ENCODE results near the gene LIX1L. TPM values are rescaled to one million over a fixed set of nuclear protein-coding genes. Genes with fewer than 3 reads are reported as not detected.

The LIX1L gene
- polyA plus RNA-seq, 1 donor (not counting 4 experiments of a cell fraction or from before 2014, with no cell fraction given), result 20.0 TPM

DNA sequence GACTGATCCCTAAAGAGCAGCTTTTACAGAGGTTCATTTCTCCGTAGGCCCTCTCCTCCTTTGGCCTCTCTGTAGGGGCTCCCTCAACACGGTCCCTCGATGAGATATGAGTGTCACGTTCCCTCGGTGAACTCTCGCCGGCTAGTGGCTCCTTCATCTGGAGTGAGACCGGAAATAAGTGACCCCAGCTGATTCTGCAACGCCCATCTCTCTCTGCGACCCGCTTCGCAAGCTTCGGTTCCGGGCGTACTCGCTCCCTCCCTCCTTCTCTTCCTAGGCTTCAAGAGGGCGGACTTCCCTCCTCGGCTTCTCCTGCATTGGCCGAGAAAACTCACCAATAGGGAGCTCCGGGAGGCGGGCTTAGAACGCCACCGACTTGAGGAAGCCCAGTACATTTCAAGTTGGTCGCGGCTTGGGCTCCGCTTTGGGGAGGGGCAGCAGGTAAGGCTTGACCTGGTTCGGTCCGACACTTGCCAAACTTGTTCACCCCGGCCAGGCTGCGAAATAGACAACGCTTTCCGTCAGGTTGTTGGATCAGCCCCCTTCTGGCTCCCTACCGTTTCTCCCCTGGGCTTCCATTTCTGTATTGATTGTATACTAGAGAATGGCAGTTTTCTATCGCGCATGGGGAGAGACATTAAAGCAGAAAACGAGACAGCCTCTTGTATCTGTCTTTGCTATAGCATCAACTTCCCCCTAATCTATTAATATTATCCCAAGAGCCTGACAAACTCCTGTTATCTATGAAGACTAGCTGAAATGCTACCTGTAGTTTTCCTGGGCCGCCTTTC, 6.7 kb upstream of the LIX1L start, which contains the start of the genes ANKRD34A and POLR3GL:
ANKRD34A (minus strand) TSS at position 248 of the 791 bp plus-strand sequence. CDS start 2,816 bp downstream, outside the sequence.
POLR3GL (plus strand) TSS at position 363 of the 791 bp plus-strand sequence. CDS start 10,176 bp downstream, outside the sequence.
- peak within 1 kb of the TSS; percentile 79 for H3K9ac ChIP-seq (ENCODE audit: control insufficient read depth, extremely low read depth, insufficient read depth, low read length)
- H3K36me3 ChIP-seq (ENCODE audit: control insufficient read depth in 2 of 2, extremely low read depth in 1 of 2, insufficient read depth in 2 of 2, low read length in 2 of 2), result no peaks in the 10 kb centered on the region
- peaks cover 35% of the 10 kb centered on the region for H3K4me1 ChIP-seq (ENCODE audit: control insufficient read depth, extremely low read depth, insufficient read depth, low read length)
- no peaks in the 10 kb centered on the region for H3K9me1 ChIP-seq (ENCODE audit: control insufficient read depth, extremely low read depth, insufficient read depth, low read length)
- no peaks in the 10 kb centered on the region for H3K9me3 ChIP-seq (ENCODE audit: control insufficient read depth, low read depth, low read length)
- H2AFZ ChIP-seq (ENCODE audit: control insufficient read depth, low read length), result peak within 1 kb of the TSS; percentile 93
- H3K4me3 ChIP-seq (ENCODE audit: control insufficient read depth in 2 of 3, extremely low read depth in 1 of 3, insufficient read depth in 2 of 3, low read depth in 1 of 3, low read length in 3 of 3), result peak within 1 kb of the TSS; percentile 57 to 82 (median 77)
- H3K4me2 ChIP-seq (ENCODE audit: control insufficient read depth, extremely low read depth, insufficient read depth, low read depth, low read length), result peak within 1 kb of the TSS; percentile 92
- H4K20me1 ChIP-seq (ENCODE audit: control insufficient read depth, extremely low read depth, insufficient read depth, low read length), result no peaks in the 10 kb centered on the region
- peak; percentile 74 for FAIRE-seq
- peak within 1 kb of the TSS; percentile 66 for H3K27ac ChIP-seq (ENCODE audit: control insufficient read depth, insufficient read depth, low read length)
- peaks cover 2% of the 10 kb centered on the region for H3K27me3 ChIP-seq (ENCODE audit: control insufficient read depth, extremely low read depth, insufficient read depth, low read length)
- H3K79me2 ChIP-seq (ENCODE audit: control insufficient read depth, insufficient read depth, low read length), result no peaks in the 10 kb centered on the region
- dilution Hi-C loops (cut with MboI; ENCODE audit: extremely low pct_ligation_motif_present, low sequenced_read_pairs), result no loop called here
- no peak for TF ChIP-seq EZH2 (IDR thresholded peaks at IDR 0.05; ENCODE audit: low read length)
- TF ChIP-seq, protein P1, sequence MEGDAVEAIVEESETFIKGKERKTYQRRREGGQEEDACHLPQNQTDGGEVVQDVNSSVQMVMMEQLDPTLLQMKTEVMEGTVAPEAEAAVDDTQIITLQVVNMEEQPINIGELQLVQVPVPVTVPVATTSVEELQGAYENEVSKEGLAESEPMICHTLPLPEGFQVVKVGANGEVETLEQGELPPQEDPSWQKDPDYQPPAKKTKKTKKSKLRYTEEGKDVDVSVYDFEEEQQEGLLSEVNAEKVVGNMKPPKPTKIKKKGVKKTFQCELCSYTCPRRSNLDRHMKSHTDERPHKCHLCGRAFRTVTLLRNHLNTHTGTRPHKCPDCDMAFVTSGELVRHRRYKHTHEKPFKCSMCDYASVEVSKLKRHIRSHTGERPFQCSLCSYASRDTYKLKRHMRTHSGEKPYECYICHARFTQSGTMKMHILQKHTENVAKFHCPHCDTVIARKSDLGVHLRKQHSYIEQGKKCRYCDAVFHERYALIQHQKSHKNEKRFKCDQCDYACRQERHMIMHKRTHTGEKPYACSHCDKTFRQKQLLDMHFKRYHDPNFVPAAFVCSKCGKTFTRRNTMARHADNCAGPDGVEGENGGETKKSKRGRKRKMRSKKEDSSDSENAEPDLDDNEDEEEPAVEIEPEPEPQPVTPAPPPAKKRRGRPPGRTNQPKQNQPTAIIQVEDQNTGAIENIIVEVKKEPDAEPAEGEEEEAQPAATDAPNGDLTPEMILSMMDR (optimal IDR thresholded peaks at IDR 0.05 in 1 of 3, IDR thresholded peaks at IDR 0.05 in 1 of 3, conservative IDR thresholded peaks at IDR 0.05 in 1 of 3; ENCODE audit: extremely low read depth in 1 of 3, insufficient read depth in 2 of 3, low read length in 3 of 3), result peak in 1 of 3 experiments; percentile 0
- peak; percentile 94 for DNase-seq (ENCODE audit: low read depth, low spot score)

DNA sequence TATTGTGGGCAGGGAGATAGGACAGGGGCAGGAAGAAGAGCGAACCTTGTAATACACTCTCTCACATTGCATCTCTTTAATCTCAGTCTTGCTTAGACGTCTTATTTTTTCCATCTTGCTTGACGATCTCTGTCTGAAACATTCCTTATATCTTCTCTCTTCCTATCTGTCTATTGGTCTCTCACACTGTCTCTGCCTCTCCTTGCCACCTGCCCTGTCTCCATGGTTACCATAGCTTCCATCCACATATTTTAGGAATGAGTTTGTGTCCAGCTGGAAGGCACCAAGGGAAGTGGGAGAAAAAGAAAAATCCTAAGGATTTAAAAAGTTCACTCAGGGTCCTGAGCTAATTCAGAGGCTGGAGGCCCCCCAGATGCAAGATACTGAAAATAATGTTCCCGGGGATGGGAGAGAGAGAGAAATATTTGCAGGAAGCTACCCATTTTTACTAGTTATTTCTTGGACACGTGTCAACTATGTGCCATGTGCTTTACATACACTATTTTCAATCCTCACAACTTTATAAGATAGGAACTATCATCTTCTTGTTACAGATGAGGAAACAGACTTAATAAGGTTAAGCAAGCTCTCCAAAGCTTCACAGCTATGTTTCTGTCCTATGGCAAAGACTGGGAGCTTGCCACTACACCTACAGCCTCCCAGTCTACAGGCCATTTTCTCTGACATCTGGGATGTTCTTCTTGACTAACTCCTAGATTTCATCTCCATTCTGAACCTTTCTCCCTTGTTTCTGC, 5.6 kb upstream of the LIX1L start:
- peaks cover 36% of the 10 kb centered on the region for H3K4me1 ChIP-seq (ENCODE audit: control insufficient read depth, extremely low read depth, insufficient read depth, low read length)
- H3K4me2 ChIP-seq (ENCODE audit: control insufficient read depth, extremely low read depth, insufficient read depth, low read depth, low read length), result peak overlapping the region; percentile 92
- peak overlapping the region; percentile 66 for H3K27ac ChIP-seq (ENCODE audit: control insufficient read depth, insufficient read depth, low read length)
- peak overlapping the region; percentile 57 to 82 (median 77) for H3K4me3 ChIP-seq (ENCODE audit: control insufficient read depth in 2 of 3, extremely low read depth in 1 of 3, insufficient read depth in 2 of 3, low read depth in 1 of 3, low read length in 3 of 3)
- DNase-seq (ENCODE audit: low read depth, low spot score), result no peak
- H3K9me3 ChIP-seq (ENCODE audit: control insufficient read depth, low read depth, low read length), result no peaks in the 10 kb centered on the region
- dilution Hi-C loops (cut with MboI; ENCODE audit: extremely low pct_ligation_motif_present, low sequenced_read_pairs), result no loop called here
- TF ChIP-seq, protein P1 (optimal IDR thresholded peaks at IDR 0.05 in 1 of 3, IDR thresholded peaks at IDR 0.05 in 1 of 3, conservative IDR thresholded peaks at IDR 0.05 in 1 of 3; ENCODE audit: extremely low read depth in 1 of 3, insufficient read depth in 2 of 3, low read length in 3 of 3), result no peak
- no peak for TF ChIP-seq EZH2 (IDR thresholded peaks at IDR 0.05; ENCODE audit: low read length)
- H3K79me2 ChIP-seq (ENCODE audit: control insufficient read depth, insufficient read depth, low read length), result no peaks in the 10 kb centered on the region
- peak overlapping the region; percentile 79 for H3K9ac ChIP-seq (ENCODE audit: control insufficient read depth, extremely low read depth, insufficient read depth, low read length)
- peaks cover 2% of the 10 kb centered on the region for H3K27me3 ChIP-seq (ENCODE audit: control insufficient read depth, extremely low read depth, insufficient read depth, low read length)
- no peak overlapping the region for H2AFZ ChIP-seq (ENCODE audit: control insufficient read depth, low read length)
- no peaks in the 10 kb centered on the region for H4K20me1 ChIP-seq (ENCODE audit: control insufficient read depth, extremely low read depth, insufficient read depth, low read length)
- H3K9me1 ChIP-seq (ENCODE audit: control insufficient read depth, extremely low read depth, insufficient read depth, low read length), result no peaks in the 10 kb centered on the region
- no peaks in the 10 kb centered on the region for H3K36me3 ChIP-seq (ENCODE audit: control insufficient read depth in 2 of 2, extremely low read depth in 1 of 2, insufficient read depth in 2 of 2, low read length in 2 of 2)
- peak; percentile 17 for FAIRE-seq
